RWPE2 (cell line): Measurements from ENCODE around the gene AHNAK2.

ENCODE experiments used
- ATAC-seq: fragments of 200-7000 bp; cut with Tn5 transposase; 3 replicates; pipeline ENCODE4 v1.9.1; 2021; ENCODE audit warnings: low read depth
- DNase-seq: peaks from one replicate; pipeline ENCODE4 v3.0.0-alpha.2; 2020; ENCODE audit warnings: low spot score
- H3K27ac ChIP-seq: fragments of 450-650 bp; 2 replicates; pipeline ENCODE4 v1.5.1; 2017; ENCODE audit warnings: mild to moderate bottlenecking; ENCODE audit not compliant: poor library complexity, severe bottlenecking
- H3K27me3 ChIP-seq: fragments of 250-450 bp; sonication (Bioruptor Pico); 2 replicates; pipeline ENCODE4 v1.5.1; 2021; ENCODE audit warnings: mild to moderate bottlenecking, moderate library complexity; ENCODE audit not compliant: insufficient read depth, poor library complexity, severe bottlenecking
- H3K36me3 ChIP-seq: fragments of 250-450 bp; sonication (Bioruptor Pico); 2 replicates; pipeline ENCODE4 v1.5.1; 2020; ENCODE audit warnings: low read depth, mild to moderate bottlenecking, moderate library complexity
- H3K4me1 ChIP-seq: fragments of 250-450 bp; sonication (Bioruptor Pico); 2 replicates; pipeline ENCODE4 v1.5.1; 2021; ENCODE audit warnings: mild to moderate bottlenecking, moderate library complexity; ENCODE audit not compliant: insufficient read depth, poor library complexity, severe bottlenecking
- H3K4me3 ChIP-seq: fragments of 250-450 bp; sonication (Bioruptor Pico); 2 replicates; pipeline ENCODE4 v1.5.1; 2021; ENCODE audit warnings: mild to moderate bottlenecking, moderate library complexity; ENCODE audit not compliant: severe bottlenecking
- H3K9me3 ChIP-seq: fragments of 250-450 bp; sonication (Bioruptor Pico); 2 replicates; pipeline ENCODE4 v1.5.1; 2021; ENCODE audit warnings: mild to moderate bottlenecking, moderate library complexity; ENCODE audit not compliant: severe bottlenecking
- TF ChIP-seq, protein P1 (sequence below): fragments of 450-650 bp; IDR thresholded peaks from one replicate; pipeline ENCODE4 v1.5.1; 2017; ENCODE audit warnings: mild to moderate bottlenecking, moderate library complexity; ENCODE audit not compliant: poor library complexity, severe bottlenecking

The AHNAK2 gene

DNA sequence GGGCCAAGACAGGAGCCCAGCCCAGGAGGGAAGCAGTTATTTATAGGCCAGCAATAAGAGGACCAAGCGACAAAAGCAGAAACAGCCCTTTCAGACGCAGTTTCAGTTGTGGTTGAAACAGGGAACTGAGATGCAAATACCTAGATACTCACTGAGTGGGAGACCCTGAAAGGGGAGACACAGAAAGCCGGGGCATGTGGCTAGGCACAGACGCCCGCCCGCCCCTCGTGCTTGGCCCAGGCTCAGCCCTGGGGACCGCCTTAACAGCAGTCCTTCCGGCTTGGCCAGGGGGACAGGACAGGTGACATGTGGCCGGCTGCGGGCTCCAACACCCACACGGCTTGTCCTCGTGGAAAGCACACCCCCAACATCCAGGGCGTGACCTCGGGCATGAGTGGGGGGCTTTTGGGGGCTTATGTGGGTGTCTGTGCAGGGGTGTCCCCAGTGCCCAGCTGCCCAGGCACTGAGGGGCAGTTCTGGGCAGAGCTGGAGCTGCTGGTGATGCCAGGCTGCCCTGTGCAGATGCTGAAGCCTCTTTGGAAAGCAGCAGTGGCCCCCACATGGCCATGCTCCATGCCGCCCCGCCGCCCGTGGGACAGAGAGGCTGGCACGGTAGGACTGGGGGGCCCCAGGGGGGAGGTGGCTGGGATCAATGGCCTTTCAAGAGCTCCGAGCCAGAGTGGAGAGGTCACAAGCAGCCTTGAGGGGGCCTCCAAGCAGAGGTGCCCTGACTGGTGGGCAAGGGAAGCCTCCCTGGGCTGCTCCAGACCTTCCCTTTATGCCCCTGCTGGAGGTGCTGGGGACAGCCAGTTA is 51.3 kb downstream of the AHNAK2 start:
- Histone ChIP-seq H3K27me3 (no peaks in the 10 kb centered on the region), H3K27ac (no peak overlapping the region), H3K36me3 (no peaks in the 10 kb centered on the region), H3K4me3 (no peak overlapping the region), H3K9me3 (no peaks in the 10 kb centered on the region), H3K4me1 (no peaks in the 10 kb centered on the region)
- TF ChIP-seq, protein P1, sequence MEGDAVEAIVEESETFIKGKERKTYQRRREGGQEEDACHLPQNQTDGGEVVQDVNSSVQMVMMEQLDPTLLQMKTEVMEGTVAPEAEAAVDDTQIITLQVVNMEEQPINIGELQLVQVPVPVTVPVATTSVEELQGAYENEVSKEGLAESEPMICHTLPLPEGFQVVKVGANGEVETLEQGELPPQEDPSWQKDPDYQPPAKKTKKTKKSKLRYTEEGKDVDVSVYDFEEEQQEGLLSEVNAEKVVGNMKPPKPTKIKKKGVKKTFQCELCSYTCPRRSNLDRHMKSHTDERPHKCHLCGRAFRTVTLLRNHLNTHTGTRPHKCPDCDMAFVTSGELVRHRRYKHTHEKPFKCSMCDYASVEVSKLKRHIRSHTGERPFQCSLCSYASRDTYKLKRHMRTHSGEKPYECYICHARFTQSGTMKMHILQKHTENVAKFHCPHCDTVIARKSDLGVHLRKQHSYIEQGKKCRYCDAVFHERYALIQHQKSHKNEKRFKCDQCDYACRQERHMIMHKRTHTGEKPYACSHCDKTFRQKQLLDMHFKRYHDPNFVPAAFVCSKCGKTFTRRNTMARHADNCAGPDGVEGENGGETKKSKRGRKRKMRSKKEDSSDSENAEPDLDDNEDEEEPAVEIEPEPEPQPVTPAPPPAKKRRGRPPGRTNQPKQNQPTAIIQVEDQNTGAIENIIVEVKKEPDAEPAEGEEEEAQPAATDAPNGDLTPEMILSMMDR, result no peak
- no peak for ATAC-seq
- no peak for DNase-seq

DNA sequence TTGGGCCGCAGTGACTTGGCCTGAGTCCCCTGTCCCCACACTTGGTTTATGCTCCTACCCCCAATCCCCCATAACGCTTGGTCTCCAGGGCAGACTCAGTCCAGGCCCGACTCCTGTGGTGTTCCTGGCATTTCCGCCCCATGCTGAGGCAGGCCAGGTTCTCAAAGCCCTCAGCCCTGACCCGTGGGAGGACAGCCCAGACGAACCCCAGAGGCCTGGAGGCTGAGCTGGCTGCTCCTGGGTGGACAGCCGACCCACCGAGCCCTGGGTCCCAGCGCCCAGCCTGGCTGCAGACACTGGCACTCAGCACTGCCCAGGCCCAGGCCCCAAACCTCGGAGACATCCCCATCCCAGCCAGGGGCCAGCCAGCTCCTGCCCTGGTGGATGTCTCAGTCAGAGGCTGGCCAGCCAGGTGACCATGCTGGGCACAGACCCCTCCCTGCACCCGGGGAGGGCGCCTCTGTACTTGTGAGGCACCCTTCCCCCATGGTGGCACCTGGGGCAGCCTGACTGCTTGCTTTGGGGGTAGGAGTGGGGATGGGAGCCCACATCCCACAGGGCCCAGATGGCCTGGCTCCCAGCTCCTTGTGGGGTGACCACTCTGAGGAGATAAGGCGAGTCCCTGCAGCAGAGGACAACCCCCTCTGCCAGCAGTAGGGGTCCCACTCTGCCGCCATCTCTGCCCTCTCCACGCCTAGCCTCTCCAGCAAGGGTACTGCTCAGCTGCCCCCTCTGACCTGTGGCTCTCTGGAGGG is 52.1 kb downstream of the AHNAK2 start:
- H3K9me3 ChIP-seq, result no peaks in the 10 kb centered on the region
- no peak overlapping the region for H3K27ac ChIP-seq
- peak; percentile 77 for DNase-seq
- H3K27me3 ChIP-seq, result no peaks in the 10 kb centered on the region
- H3K36me3 ChIP-seq, result no peaks in the 10 kb centered on the region
- no peaks in the 10 kb centered on the region for H3K4me1 ChIP-seq
- H3K4me3 ChIP-seq, result no peak overlapping the region
- TF ChIP-seq, protein P1, result no peak
- no peak for ATAC-seq

DNA sequence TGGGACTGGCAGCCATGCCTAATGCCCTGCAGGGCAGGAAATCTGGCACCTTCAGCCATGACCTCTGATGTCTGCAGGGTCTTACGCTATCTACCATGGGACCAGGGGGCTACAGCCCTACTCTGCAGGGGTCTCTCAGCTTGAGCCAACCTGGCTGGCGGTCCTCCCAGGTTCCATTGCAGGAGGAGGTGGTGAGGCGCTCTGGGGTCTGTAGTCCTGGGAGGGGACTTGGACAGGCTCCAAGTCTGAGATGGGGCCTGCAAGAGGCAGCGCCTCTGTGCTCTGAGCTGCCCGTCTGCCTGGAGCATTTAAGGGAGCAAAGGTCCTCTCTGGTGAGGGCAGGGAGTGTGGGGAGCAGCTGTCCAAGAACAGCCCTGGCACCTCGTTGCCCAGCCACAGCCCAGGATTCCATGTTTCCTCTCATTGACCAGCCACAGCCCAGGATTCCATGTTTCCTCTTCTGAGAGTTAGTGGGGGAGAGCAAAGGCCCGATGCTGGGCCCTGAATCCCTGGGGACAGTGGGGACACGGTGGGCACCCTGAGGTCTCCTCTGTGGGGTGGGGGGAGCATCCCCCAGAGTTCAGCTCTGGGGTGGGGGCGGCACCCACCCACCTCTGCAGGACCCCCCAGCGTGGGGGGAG is 52.8 kb downstream of the AHNAK2 start:
- no peak overlapping the region for H3K27ac ChIP-seq
- ATAC-seq (no peak), DNase-seq (no peak)
- no peaks in the 10 kb centered on the region for H3K9me3 ChIP-seq
- no peak overlapping the region for H3K4me3 ChIP-seq
- no peaks in the 10 kb centered on the region for H3K4me1 ChIP-seq
- H3K27me3 ChIP-seq, result no peaks in the 10 kb centered on the region
- no peaks in the 10 kb centered on the region for H3K36me3 ChIP-seq
- TF ChIP-seq, protein P1, result no peak

DNA sequence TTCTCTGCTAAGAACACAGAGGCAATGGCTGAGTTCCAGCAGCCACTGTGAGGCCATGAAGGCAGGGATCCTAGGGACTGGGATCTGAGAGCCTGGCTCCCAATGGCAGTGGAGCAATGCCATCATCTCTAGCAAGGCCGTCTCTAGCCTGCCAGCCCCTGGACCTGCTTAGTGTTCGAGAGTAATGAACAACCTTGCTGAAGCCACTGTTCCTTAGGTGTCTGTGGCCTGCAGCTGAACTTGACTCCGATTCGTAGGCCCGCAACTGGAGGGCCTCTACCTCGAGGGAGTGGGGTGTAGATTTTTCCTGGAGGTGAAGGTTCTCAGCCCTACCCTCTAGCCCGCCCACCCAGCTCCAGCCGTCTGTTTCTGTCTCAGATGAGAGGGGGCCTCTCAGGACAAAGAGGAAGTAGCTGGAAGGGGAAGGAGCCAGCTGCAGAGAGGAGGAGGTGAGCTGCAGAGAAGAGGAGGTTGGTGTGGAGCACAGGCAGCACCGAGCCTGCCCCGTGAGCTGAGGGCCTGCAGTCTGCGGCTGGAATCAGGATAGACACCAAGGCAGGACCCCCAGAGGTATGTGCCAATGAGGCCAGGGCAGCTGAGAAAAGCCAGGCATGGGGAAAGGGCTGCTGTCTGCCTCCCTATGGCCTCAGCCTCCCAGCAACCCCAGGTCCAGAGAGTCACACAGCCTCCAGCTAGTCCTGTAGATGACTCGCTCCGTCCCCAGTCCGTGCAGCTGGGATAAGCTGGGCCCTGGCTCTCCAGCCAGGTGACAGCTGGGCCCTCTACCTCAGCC is 53.6 kb downstream of the AHNAK2 start, which contains the start of gene PLD4:
Gene PLD4, plus strand, starts transcription at position 459 of the 793 bp plus-strand sequence. CDS start 2,262 bp downstream, outside the sequence.
- ATAC-seq (no peak), DNase-seq (no peak)
- Histone ChIP-seq H3K4me3 (no peak within 1 kb of the TSS), H3K27me3 (no peaks in the 10 kb centered on the region), H3K27ac (no peak within 1 kb of the TSS), H3K4me1 (no peaks in the 10 kb centered on the region), H3K9me3 (no peaks in the 10 kb centered on the region), H3K36me3 (no peaks in the 10 kb centered on the region)
- TF ChIP-seq, protein P1, result no peak
